GM19238 (cell line): ENCODE results near the gene GALNT10.

ENCODE experiments used
- DNase-seq: peaks from one replicate; pipeline ENCODE4 v3.0.0; 2011; ENCODE audit warnings: low spot score; ENCODE audit not compliant: insufficient read length

GALNT10 gene

DNA sequence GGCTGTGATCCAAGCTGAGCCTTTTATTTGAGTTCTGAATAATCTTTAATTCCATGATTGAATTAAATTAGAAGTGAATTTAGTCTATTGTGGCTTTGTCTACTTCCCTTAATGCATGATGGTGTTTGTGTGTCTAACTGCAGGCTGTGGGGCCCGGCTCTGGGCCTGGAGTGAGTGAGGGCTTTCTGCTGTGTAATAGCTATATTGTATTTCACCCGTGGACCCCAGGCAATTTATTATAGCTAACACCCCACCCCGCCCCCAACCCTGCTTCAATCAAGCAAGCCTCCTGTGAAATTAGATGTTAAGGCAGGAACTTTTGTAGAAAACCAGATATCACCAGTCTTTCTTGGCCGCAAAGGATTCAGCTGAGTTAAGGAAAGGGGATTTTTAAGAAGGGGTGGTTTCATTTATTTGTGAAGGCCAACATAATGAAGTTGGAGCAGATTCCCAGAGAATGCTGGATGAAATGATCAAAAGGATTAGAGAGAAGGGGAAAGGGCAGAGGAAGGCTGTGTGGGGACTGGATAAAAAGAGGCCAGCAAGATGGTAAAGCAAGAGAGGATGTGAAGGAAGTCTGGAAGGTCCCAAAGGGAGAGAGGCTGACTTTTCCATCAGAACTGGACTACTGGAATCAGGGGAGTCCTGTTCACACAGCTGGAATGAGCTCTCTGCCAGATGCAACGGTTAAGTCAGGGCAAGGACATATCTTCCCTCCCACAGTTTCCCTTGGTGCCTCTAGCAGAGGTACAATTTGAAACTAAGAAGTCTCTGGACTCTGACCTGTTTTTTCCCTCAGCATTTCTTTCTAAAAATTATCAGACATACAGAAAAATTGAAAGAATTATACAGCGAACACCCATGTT lies 129.9 kb downstream of the GALNT10 start:
- DNase-seq = no peak

DNA sequence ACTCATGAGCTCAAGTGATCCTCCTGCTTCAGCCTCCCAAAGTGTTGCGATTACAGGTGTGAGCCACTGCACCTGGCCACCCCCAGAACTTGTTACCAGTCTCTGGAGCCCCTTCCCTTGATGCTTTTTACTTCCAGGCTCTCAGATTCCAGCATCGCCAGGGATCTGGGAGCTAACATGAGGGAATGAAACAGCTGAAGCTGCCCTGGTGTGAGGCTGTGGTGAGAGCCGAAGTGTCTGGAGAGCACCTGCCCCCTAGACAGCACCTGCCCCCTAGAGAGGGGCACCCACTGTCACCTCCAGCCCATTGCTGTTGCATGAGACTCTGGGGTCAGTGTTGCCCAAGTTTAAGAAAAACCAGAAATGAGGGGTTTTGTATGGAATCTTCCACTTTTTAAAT lies 131.0 kb downstream of the GALNT10 start:
- no peak for DNase-seq

DNA sequence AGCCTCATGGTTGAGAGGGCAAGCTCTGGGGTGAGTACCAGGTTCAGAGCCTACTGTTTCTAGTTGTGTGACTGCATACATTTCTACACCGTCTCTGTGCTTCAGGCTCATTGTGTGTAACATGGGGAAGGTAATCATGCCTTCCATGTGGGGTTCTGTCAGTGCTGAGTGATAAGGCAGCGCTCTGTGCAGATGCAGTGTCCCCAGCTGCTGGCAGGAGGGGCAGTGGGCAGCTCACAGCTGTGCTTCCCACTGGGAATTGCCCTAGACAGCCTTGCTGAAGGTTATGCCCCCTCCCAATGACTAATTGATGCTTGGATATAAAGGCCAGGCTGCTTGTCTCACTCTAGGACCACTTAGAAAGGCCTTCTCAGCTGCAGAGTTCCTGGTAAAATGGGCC lies 133.5 kb downstream of the GALNT10 start:
- DNase-seq = no peak

DNA sequence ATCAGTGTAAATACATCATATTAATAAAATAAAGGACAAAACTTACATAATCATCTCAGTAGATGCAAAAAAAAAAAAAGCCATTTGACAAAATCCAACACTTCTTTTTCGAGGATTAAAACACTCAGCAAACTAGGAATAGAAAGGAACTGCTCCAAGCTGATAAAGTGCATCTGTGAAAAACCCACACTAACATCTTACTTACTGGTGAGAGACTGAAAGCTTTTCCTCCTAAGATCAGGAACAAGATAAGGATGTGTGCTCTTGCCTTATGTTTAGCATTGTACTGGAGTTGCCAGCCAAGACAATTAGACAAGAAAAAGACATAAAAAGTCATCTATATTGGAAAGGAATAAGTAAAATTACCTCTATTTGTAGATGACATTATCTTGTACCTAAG lies 135.0 kb downstream of the GALNT10 start:
- DNase-seq = no peak

DNA sequence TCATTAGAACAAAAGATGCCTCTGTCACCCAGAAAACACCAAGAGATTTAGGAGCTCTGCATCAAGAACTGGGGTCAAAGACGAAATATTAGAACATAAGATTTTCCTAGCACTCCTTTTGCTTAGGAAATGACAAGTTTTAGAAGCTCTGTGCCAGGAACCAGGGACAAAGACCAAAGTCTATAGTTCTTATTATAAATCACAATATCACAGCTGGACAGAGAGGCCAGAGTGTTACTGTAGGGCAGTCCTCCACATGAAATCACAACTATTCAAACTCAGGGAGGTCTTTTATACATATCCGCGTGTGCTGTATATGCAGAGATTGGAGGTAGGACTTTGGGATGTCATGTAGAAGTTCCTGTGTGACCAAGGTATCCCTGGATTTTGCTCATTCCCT lies 138.5 kb downstream of the GALNT10 start:
- no peak for DNase-seq

DNA sequence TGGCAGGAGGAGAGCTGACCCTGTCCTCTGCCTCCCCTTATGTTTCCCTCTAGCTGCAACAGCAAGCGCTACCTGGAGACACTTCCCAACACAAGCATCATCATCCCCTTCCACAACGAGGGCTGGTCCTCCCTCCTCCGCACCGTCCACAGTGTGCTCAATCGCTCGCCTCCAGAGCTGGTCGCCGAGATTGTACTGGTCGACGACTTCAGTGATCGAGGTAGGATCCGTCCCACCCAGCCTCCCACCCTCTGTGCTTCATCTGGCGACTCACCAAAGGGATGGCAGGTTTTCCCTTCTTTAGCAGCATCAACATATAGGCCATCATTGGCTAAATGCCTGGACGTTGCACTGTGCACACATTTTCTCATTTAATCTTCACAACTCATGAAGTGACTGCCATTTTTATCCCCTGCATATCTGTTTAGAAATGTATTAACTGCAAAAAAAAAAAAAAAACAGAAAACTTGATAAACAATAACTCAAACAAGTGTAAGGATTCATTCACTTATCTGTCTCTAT lies 139.0 kb downstream of the GALNT10 start:
- DNase-seq = no peak

DNA sequence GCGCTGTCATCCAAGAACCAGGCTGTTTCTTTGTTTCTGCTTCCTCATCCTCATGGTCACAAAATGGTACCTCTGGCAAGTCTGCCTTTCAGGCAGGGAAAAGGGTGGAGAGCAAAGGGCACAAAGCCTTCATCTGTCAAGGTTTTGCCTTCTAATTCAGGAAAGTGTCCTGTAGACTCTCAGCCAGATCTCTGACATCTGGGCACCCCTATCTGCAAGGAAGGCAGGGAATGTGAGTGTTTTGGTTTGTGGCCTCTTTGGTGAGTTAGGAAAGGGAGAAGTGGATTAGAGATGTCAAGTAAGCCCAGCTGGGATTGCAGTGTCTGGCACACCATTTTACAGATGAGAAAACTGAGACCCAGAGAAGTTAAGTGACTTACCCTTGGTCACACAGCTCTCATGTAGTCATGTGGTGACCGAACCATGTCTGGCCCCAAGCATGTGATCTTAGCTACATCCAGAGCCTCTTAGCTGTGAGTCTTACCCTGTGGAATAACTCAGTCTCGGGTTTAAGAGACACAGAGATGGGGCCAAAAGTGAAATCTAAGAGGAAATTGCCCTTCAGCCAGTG lies 139.6 kb downstream of the GALNT10 start:
- no peak for DNase-seq

DNA sequence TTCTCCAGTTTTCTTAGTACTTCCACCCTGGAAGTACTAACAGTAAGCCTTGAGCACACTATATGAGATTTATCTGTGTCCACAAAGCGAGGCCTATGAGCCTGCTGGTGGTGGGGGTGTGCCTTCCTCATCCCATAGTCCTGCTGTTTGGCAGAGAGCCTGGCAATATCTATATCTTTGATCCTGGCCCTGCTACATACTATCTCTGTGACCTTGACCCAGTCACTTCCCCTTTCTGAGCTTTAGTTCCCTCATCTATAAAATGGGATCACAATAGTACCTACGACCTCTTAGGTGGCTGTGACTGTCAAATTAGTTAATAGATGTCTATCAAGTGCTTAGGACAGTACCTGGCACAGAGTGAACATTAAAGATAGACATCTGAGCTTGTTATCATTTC lies 140.7 kb downstream of the GALNT10 start:
- no peak for DNase-seq

DNA sequence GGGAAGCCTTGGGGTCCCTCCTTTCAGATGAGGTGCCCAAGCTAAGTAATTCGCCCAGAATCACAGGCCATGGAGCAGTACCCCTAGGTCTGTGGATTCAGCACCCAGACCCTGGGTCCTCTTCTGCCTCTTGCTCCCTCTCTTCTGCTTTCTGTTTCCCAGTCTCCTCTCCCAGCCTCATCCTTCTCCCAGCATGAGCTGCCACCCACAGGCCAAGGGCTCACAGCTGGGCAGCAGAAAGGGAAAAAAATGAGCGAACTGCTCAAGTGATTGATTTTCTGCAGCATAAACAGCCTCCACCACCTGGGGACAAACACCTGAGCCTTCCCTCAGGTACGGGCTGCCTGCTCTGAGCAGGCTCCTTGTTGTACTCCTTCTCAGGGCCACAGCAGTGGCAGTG lies 141.4 kb downstream of the GALNT10 start:
- no peak for DNase-seq

DNA sequence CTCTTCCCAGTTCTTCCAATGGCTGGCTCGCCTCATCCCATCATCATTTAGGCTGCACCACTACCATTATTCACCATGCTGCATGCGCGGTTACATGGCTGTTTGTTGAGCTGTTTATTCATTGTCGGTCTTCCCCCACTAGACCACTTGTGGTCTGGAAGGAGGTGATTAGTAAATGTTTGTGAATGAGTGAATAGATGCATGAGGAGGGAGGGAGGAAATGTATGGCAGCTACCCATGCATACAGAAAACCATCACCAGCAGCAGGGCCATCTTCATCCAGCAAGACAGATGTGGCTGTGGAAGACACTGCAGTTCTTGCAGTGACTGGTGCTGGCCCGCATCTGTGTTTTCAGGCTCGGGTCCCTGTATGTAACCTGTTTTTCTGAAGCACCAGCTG lies 141.9 kb downstream of the GALNT10 start:
- no peak for DNase-seq

DNA sequence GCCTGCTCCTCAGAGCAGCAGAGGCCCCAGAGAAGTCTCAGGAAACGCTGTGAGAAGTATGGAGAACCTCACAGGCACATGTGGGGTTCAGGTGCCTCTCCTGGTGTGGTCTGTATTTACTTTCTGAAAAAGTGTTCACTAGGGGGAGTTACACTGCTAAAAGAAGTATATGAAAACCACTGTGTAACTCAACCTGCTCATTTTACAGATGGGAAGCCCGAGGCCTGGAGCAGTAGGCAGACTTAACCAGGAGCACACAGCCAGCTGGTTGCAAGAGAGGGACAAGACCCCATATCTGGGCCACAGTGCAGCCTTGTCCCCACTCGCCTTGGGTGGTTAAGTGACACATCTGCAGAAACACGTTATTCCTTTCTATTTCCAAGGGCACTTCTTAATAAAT lies 142.5 kb downstream of the GALNT10 start:
- no peak for DNase-seq

DNA sequence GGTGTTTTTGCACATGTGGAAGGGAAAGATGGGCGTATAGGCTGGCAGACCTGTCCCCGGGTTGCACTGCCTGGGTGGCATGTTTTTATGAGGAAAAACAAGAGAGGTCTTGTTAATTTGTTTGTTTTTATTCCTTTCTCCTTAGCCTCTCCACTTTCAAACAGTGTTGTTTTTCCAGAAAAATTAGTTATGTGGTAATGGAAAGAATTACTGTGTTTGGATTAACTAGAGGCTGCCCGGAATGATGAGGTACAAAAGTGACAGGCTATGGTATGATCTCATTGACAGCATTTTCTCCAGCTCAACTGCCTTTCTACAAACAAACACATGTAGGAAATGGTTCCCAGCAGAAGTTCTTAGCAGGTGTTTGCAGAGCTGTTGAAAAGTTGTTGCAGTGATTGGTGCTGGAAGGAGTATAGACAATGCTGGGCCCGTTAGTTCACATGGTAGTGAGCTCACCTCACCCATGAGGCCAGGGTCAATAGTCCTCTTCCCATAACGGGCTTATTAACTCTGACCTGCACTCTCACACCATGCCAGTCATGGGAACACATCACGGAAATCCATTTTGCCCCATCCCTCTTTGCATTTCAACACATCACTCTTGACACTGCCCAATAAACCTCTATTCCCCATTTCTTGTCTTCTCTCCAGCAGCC lies 144.0 kb downstream of the GALNT10 start:
- DNase-seq = no peak

DNA sequence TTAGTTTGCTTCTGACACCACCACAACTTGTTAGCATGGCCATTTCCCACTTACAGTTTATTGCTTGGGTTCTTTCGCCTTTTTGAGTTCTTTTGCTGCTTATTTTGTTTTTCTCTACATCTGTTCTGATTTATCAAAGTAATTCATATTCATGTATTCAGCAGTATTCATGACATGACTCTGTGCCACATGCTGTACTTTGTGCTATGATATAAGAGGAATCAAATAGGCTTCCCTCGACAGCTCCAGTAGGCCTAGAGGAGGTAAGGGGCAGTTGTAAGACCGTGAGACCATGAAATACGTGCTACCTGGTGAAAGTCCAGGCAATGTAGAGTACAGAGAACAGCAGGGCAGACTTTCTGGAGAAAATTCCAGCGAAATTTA lies 144.5 kb downstream of the GALNT10 start:
- DNase-seq = no peak

DNA sequence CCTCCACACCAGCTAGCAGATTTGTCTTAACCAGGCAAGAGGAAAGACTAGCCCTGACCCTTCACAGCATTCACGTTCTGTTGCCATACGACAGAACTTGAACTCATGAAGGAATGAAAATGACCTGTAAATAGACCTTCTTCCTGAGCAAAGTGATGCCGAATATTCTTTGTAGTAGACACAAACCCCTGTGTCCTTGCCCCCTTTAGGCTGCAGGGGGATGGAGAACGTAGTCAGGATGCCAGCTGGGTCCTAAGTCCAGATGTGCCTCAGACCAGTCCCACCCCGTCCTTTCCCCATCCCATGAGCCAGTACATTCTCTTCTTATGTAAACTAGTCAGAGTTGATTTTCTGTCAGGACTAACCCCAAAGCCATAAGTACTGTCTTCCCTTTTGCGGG lies 151.1 kb downstream of the GALNT10 start:
- no peak for DNase-seq

DNA sequence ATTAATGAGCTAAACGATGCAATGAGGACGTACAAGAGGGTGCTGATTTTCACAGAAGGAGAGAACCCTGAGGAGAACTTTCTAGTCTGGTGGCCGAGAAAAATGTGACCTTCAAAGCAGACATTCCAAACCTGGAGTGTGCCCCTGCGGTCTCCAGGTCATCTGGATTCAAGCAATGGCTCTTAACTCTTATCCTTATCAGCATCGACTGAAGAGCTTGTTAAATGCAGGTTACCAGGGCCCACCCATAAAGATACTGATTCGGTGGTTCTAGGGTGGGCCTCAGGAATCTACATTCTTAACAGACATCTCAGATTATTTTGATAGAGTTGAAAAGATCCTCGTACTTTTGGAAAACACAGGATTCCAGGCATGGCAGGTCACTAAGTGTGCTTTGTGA lies 151.7 kb downstream of the GALNT10 start:
- no peak for DNase-seq

DNA sequence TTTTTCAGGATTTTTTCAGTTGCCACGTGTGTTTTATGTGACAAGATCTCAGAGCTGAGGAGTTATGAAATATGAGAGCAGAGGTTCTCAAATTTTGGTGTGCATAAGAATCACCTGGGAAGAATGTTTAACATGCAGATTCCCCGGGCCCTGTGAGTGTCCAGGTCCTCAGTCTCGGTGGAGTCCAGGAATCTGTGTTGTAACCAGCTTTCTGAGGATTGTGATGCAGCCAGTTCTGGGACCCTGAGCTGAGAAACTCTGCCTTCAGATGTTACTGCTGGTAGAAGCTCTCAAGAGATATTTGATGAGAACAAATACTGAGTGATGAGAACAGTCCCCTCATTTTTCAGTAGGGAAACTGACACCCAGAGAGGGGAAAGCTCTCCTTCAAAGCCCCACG lies 152.4 kb downstream of the GALNT10 start:
- DNase-seq = no peak

DNA sequence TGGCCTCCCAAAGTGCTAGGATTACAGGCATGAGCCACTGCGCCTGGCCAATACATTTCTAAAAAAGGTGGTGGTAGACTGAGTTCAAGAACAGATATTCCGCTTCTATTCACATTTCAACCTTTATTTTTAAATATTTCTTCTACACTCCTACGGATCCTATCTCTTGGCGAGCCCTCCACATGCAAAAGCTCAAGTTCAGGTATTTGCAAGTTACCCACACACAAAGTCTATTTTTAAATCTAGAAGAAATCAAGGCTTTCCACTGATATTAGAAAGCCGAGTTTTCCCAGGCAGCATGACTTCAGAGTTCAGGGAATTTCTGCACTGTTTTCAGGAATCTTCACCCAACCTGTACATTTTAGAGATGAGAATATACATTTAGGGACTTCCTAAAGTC lies 153.9 kb downstream of the GALNT10 start:
- no peak for DNase-seq

DNA sequence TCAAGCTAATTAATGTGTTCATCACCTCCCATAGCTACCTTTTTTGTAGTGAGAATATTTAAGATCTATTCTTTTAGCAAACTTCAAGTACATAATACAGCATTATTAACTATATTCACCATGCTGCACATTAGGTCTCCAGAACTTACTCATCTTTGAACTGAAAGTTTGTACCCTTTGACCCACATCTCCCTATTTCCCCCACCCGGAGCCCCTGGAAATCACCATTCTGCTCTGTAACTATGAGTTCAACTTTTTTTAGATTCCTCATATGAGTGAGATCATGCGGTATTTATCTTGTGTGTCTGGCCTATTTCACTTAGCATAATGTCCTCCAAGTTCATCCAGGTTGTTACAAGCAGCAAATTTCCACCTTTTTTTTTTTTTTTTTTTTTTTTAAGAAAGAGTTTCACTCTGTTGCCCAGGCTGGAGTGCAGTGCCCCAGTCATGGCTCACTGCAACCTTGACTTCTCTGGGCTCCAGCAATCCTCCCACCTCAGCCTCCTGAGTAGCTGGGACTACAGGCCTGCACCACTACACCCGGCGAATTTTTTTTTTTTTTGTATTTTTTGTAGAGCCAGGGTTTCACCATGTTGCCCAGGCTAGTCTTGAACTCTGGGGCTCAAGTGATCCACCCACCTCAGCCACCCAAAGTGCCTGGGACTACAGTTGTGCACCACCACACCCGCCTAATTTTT lies 154.9 kb downstream of the GALNT10 start:
- no peak for DNase-seq

DNA sequence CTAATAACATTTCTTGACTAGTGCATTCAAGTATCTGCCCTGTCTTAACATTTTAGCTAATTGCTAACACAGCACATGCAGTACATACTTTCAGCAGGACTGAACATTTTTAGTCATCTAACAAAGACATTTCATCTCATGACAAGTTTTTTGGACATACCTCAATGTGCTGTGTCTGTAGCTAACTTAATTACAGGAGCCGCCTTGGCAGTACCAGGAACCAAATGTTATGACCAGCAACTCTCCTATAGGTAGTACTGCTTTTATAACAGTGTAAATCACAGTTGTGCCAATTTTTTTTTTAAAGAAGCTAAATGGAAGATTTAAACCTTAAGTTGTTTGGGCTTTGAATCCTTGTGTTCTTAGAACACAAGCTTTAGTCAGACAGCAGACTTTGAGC lies 155.9 kb downstream of the GALNT10 start:
- no peak for DNase-seq

DNA sequence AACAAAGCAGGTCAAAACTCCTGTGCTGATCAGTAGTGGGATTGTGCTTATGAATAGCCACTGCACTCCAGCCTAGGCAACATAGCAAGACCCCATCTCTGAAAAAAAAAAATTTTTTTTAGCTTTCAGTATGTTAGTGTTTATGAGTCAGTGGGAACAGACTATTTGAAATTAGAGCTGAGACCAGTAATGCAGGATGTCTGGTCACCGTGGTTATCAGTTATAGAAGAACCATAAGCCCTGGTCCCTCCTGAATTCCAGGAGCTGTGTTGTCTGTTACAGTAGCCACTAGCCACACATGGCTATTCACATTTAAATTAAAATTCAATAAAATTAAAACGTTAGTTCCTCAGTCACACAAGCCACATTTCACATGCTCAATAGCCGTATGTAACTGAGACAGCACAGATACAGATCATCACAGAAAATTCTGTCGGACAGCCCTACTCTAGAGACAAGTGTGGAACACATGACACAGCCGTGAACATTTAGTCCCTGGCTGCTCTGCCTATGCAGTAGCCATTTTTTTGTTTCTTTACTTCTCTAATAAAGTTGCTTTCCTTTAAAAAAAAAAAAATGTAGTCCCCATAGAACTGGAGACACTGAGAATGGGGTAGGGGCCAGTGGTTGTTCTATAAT lies 159.2 kb downstream of the GALNT10 start:
- no peak for DNase-seq

DNA sequence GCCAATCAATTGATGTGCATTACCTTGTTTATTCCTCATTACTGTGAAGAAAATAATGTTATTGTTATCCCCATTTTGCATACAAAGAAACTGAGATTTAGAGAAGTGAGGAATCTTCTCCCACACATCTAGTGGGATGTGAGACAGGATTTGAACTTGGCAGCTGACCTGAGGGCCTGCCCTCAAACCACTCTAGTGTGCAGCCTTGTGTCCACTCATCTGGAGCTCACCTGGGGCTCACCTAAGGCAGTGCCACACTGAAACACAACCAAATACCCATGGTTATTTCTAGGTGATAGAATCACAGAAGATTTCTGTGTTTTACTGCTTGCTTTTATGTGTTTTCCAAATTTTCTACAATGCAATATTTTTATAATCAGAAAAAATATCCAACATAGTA lies 160.6 kb downstream of the GALNT10 start:
- DNase-seq = no peak
